Calu3 (cell line): ENCODE data around the gene SHISA7. TPM values are rescaled to one million over a fixed set of nuclear protein-coding genes. Genes with fewer than 3 reads are reported as not detected.

Experiments used
- BruUV-seq: library from RNA; stranded (reverse); fragments of 400-500 nt; replicated peaks from 2 replicates; lab custom pipeline; 2021; lab: Mats Ljungman, UMichigan
- CTCF ChIA-PET: fragments of 300-600 bp; sonication (Branson Sonifier 250); formaldehyde crosslinking; loops from one replicate; lab custom pipeline; 2022; ENCODE audit warnings: antibody characterized with exemption; lab: Charles Lee
- DNase-seq: peaks from one replicate; pipeline ENCODE4 v3.0.0; 2022
- H3K27ac Mint-ChIP-seq: one replicate; pipeline ENCODE4 v1.8.0; 2022; ENCODE audit warnings: mixed read lengths; ENCODE audit not compliant: unreplicated experiment
- H3K27me3 Mint-ChIP-seq: one replicate; pipeline ENCODE4 v1.8.0; 2022; ENCODE audit warnings: mixed read lengths; ENCODE audit not compliant: unreplicated experiment
- H3K36me3 Mint-ChIP-seq: one replicate; pipeline ENCODE4 v1.8.0; 2022; ENCODE audit warnings: mild to moderate bottlenecking, moderate library complexity, mixed read lengths; ENCODE audit not compliant: insufficient read depth, unreplicated experiment
- H3K4me1 Mint-ChIP-seq: one replicate; pipeline ENCODE4 v1.8.0; 2022; ENCODE audit warnings: mild to moderate bottlenecking, low read depth, mixed read lengths; ENCODE audit not compliant: unreplicated experiment
- H3K4me3 Mint-ChIP-seq: one replicate; pipeline ENCODE4 v1.8.0; 2022; ENCODE audit warnings: mild to moderate bottlenecking, low read depth, moderate library complexity, mixed read lengths; ENCODE audit not compliant: unreplicated experiment
- H3K9me3 Mint-ChIP-seq: one replicate; pipeline ENCODE4 v1.8.0; 2022; ENCODE audit warnings: low read depth, mixed read lengths; ENCODE audit not compliant: unreplicated experiment
- CTCF ChIP-seq: fragments of 200-600 bp; IDR thresholded peaks from one replicate; pipeline ENCODE4 v1.8.0; 2022; ENCODE audit warnings: antibody characterized with exemption; ENCODE audit not compliant: unreplicated experiment
- intact Hi-C: fragments of 100-400 bp; cut with micrococcal nuclease; formaldehyde crosslinking; loops from one replicate; pipeline ENCODE4 v1.10.0; 2022; ENCODE audit not compliant: unreplicated experiment
- total RNA-seq: library from RNA; stranded (reverse); gene quantifications from 2 replicates; pipeline ENCODE4 v1.2.3, GENCODE V29; 2022

Gene SHISA7
- total RNA-seq, 1 experiment from 2014 or later, result not detected

GRCh38 chr19:55465460-55466240 is 22.6 kb upstream of the SHISA7 start:
- CTCF ChIA-PET, result no interaction called here
- DNase-seq, result no peak
- H3K27ac Mint-ChIP-seq, result no peak overlapping the region

GRCh38 chr19:55464662-55465054 is 21.6 kb upstream of the SHISA7 start, which contains the start of gene C19orf85:
Gene C19orf85, minus strand, starts transcription at chr19:55464751. Its CDS starts 197 bp downstream, at chr19:55464554.
- no peak for TF ChIP-seq CTCF
- peaks cover 48% of the 10 kb centered on the region for H3K4me1 Mint-ChIP-seq
- CTCF ChIA-PET, result no interaction called here
- H3K9me3 Mint-ChIP-seq, result no peaks in the 10 kb centered on the region
- intact Hi-C loops, result loop anchor here (5.0 kb wide), 1 partner anchor 168 kb away; no protein-coding TSS in a partner anchor
- H3K4me3 Mint-ChIP-seq, result no peak within 1 kb of the TSS
- DNase-seq, result no peak
- peaks cover 30% of the 10 kb centered on the region for H3K36me3 Mint-ChIP-seq
- H3K27me3 Mint-ChIP-seq, result peaks cover 69% of the 10 kb centered on the region
- no peak within 1 kb of the TSS for H3K27ac Mint-ChIP-seq
- no TSS peak for BruUV-seq

More at GRCh38 chr19:55465460-55466240, 22.6 kb upstream of the SHISA7 start:
- Mint-ChIP-seq H3K27me3 (peaks cover 69% of the 10 kb centered on the region), H3K9me3 (no peaks in the 10 kb centered on the region), H3K4me1 (peaks cover 39% of the 10 kb centered on the region), H3K4me3 (no peak overlapping the region), H3K36me3 (peaks cover 24% of the 10 kb centered on the region)
- no TSS peak for BruUV-seq
- no peak for TF ChIP-seq CTCF
- intact Hi-C loops, result loop anchor here (5.0 kb wide), 1 partner anchor 167 kb away; no protein-coding TSS in a partner anchor

GRCh38 chr19:55464039-55464661 is 21.1 kb upstream of the SHISA7 start:
- no peak for TF ChIP-seq CTCF
- intact Hi-C loops, result no loop called here
- BruUV-seq, result no TSS peak
- no peaks in the 10 kb centered on the region for H3K9me3 Mint-ChIP-seq
- H3K27me3 Mint-ChIP-seq, result peaks cover 69% of the 10 kb centered on the region
- no peak overlapping the region for H3K4me3 Mint-ChIP-seq
- peaks cover 30% of the 10 kb centered on the region for H3K36me3 Mint-ChIP-seq
- CTCF ChIA-PET, result no interaction called here
- H3K4me1 Mint-ChIP-seq, result peaks cover 48% of the 10 kb centered on the region
- H3K27ac Mint-ChIP-seq, result no peak overlapping the region
- no peak for DNase-seq

GRCh38 chr19:55463583-55464031 is 20.5 kb upstream of the SHISA7 start:
- no TSS peak for BruUV-seq
- Mint-ChIP-seq H3K36me3 (peaks cover 30% of the 10 kb centered on the region), H3K4me3 (no peak overlapping the region), H3K27me3 (peaks cover 69% of the 10 kb centered on the region), H3K9me3 (no peaks in the 10 kb centered on the region), H3K4me1 (peaks cover 48% of the 10 kb centered on the region), H3K27ac (no peak overlapping the region)
- no peak for TF ChIP-seq CTCF
- no peak for DNase-seq
- CTCF ChIA-PET, result no interaction called here
- intact Hi-C loops, result no loop called here
